ENCODE data around the gene WDR76.

DNA sequence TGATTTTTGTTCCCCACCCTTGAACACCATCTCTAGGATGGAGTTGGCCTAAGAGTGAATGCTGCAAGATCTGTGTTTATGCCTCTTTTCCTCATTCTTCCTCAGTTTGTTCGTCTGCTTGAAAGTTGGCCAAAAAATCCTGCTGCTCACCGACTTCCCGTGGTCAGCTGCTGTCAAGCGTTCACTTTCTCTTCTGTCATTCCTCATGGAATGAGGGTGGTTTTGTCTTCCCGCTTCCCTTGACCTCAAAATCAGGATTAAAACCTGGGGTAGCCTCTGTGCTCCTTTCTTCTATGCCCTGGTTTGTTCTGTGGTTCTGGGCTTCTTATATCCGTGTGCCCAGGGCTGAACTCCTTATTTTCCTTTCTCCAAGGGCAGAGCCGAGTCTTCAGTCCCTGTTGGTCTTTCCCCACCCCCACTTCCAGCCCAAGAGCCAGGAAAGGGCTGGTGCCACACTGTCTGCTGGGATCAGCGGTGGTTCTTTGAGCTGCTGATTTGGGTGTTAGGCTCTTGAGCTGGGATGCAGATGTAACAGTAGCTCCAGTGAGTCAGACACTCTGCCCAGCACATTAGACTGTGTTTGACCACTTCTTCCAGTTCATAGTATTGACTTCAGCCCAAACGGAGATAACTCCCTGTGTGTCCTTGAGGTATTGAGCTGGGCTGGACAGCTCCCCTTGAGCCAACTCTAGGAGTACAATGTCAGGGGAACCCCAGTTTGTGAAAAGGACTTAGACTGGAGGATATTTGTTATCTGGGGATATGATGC is 32.3 kb upstream of the WDR76 start:
- no peak for TF ChIP-seq POLR2A (IDR thresholded peaks at IDR 0.05)
- no peak for TF ChIP-seq CTCF (IDR thresholded peaks at IDR 0.05)

Measured in thyroid gland (tissue), 4 donors.